GM23338 (cell line): ENCODE measurements around the gene OVCH1. TPM values are rescaled to one million over a fixed set of nuclear protein-coding genes. Genes with fewer than 3 reads are reported as not detected.

Experiments
- ATAC-seq: fragments of 200-7000 bp; cut with Tn5 transposase; 3 replicates; pipeline ENCODE4 v1.9.1; 2020
- DNase-seq: peaks from one replicate; pipeline ENCODE4 v3.0.0-alpha.2; 2015; ENCODE audit warnings: low spot score
- H2AFZ ChIP-seq: fragments of 200-600 bp; sonication (generic); 2 replicates; pipeline ENCODE4 v1.8.0; 2016; ENCODE audit warnings: antibody characterized with exemption, mild to moderate bottlenecking, moderate library complexity
- H3F3A ChIP-seq: fragments of 200-600 bp; sonication (generic); replicated peaks from 2 replicates; pipeline ENCODE4 v1.8.0; 2017; ENCODE audit warnings: antibody characterized with exemption, mixed run types, low read depth
- H3K27ac ChIP-seq: fragments of 200-600 bp; sonication (generic); 2 replicates; pipeline ENCODE4 v1.6.1; 2016; ENCODE audit warnings: low read depth
- H3K27me3 ChIP-seq: fragments of 200-600 bp; sonication (generic); 2 replicates; pipeline ENCODE4 v1.8.0; 2016; ENCODE audit warnings: mild to moderate bottlenecking, mixed run types, moderate library complexity; ENCODE audit not compliant: insufficient read depth
- H3K36me3 ChIP-seq: fragments of 200-600 bp; sonication (generic); 2 replicates; pipeline ENCODE4 v1.8.0; 2016; ENCODE audit warnings: mild to moderate bottlenecking; ENCODE audit not compliant: insufficient read depth
- H3K4me1 ChIP-seq: fragments of 200-600 bp; sonication (generic); 2 replicates; pipeline ENCODE4 v1.8.0; 2016; ENCODE audit warnings: mild to moderate bottlenecking, moderate library complexity; ENCODE audit not compliant: insufficient read depth
- H3K4me2 ChIP-seq: fragments of 200-600 bp; sonication (generic); 2 replicates; pipeline ENCODE4 v1.7.1; 2017; ENCODE audit warnings: mixed run types
- H3K4me3 ChIP-seq: fragments of 200-600 bp; sonication (generic); 2 replicates; pipeline ENCODE4 v1.6.1; 2016; ENCODE audit warnings: mixed run types
- H3K79me2 ChIP-seq: fragments of 200-600 bp; sonication (generic); replicated peaks from 2 replicates; pipeline ENCODE4 v1.8.0; 2017; ENCODE audit warnings: mild to moderate bottlenecking; ENCODE audit not compliant: insufficient read depth
- H3K9me2 ChIP-seq: fragments of 200-600 bp; sonication (generic); 2 replicates; pipeline ENCODE4 v1.8.0; 2017; ENCODE audit not compliant: insufficient read depth
- H4K20me1 ChIP-seq: fragments of 200-600 bp; sonication (generic); replicated peaks from 2 replicates; pipeline ENCODE4 v1.8.0; 2017; ENCODE audit warnings: mild to moderate bottlenecking; ENCODE audit not compliant: insufficient read depth
- H3K27ac Mint-ChIP-seq: 2 replicates; pipeline ENCODE4 v1.8.0; 2020; ENCODE audit warnings: inconsistent platforms, mild to moderate bottlenecking, moderate library complexity, mixed read lengths
- H3K27me3 Mint-ChIP-seq: 3 replicates; pipeline ENCODE4 v1.8.0; 2022; ENCODE audit warnings: low read depth, mild to moderate bottlenecking, moderate library complexity, mixed read lengths, inconsistent platforms; ENCODE audit not compliant: insufficient read depth, poor library complexity
- H3K36me3 Mint-ChIP-seq: 3 replicates; pipeline ENCODE4 v1.8.0; 2021; ENCODE audit warnings: low read depth, mild to moderate bottlenecking, inconsistent platforms, moderate library complexity, mixed read lengths
- H3K4me1 Mint-ChIP-seq: 3 replicates; pipeline ENCODE4 v1.8.0; 2020; ENCODE audit warnings: mild to moderate bottlenecking, inconsistent platforms, mixed read lengths
- H3K4me3 Mint-ChIP-seq: 3 replicates; pipeline ENCODE4 v1.8.0; 2021; ENCODE audit warnings: moderate library complexity, mild to moderate bottlenecking, inconsistent platforms, mixed read lengths
- H3K9me3 Mint-ChIP-seq: 3 replicates; pipeline ENCODE4 v1.8.0; 2020; ENCODE audit warnings: moderate library complexity, mild to moderate bottlenecking, inconsistent platforms, mixed read lengths
- CREB1 ChIP-seq: fragments of 250-450 bp; sonication (Bioruptor Pico); IDR thresholded peaks from 2 replicates; pipeline ENCODE4 v1.5.0; 2020; ENCODE audit warnings: low read depth, mild to moderate bottlenecking, moderate library complexity
- CTCF ChIP-seq, 2 experiments: fragments of 200-600 bp in 1 of 2; sonication (generic) in 1 of 2; conservative IDR thresholded peaks; 2 replicates each; pipeline versions ENCODE4 v1.5.1 to v1.6.1; 2016 to 2017; ENCODE audit warnings: antibody characterized with exemption in 2 of 2, low read depth in 2 of 2, mild to moderate bottlenecking in 2 of 2, moderate library complexity in 1 of 2
- ETS1 ChIP-seq: IDR thresholded peaks from 2 replicates; pipeline ENCODE4 v1.6.1; 2016; ENCODE audit warnings: antibody characterized with exemption
- EZH2 ChIP-seq: fragments of 200-600 bp; sonication (generic); IDR thresholded peaks from one replicate; pipeline ENCODE4 v1.8.0; 2017; ENCODE audit warnings: antibody characterized with exemption, mild to moderate bottlenecking, low read depth; ENCODE audit not compliant: unreplicated experiment
- EZH2phosphoT487 ChIP-seq: fragments of 200-600 bp; sonication (generic); IDR thresholded peaks from one replicate; pipeline ENCODE4 v1.8.1; 2018; ENCODE audit warnings: antibody characterized with exemption; ENCODE audit not compliant: unreplicated experiment
- JUNB ChIP-seq: IDR thresholded peaks from one replicate; pipeline ENCODE4 v1.6.1; 2016; ENCODE audit warnings: antibody characterized with exemption; ENCODE audit not compliant: unreplicated experiment
- NANOG ChIP-seq: IDR thresholded peaks from 2 replicates; pipeline ENCODE4 v1.6.1; 2016; ENCODE audit warnings: antibody characterized with exemption, borderline replicate concordance
- POLR2AphosphoS5 ChIP-seq: IDR thresholded peaks from 2 replicates; pipeline ENCODE4 v1.6.1; 2016; ENCODE audit warnings: antibody characterized with exemption, low read depth
- REST ChIP-seq: IDR thresholded peaks from one replicate; pipeline ENCODE4 v1.6.1; 2018; ENCODE audit warnings: antibody characterized with exemption; ENCODE audit not compliant: unreplicated experiment
- STAT1 ChIP-seq: IDR thresholded peaks from one replicate; pipeline ENCODE4 v1.6.1; 2016; ENCODE audit warnings: antibody characterized with exemption; ENCODE audit not compliant: unreplicated experiment
- ZNF114 ChIP-seq: fragments of 250-450 bp; sonication (Bioruptor Pico); IDR thresholded peaks from 2 replicates; pipeline ENCODE4 v1.5.0; 2020; ENCODE audit warnings: mild to moderate bottlenecking, moderate library complexity
- ZNF331 ChIP-seq: fragments of 250-450 bp; sonication (Bioruptor Pico); IDR thresholded peaks from 2 replicates; pipeline ENCODE4 v1.5.0; 2020; ENCODE audit warnings: low read depth, mild to moderate bottlenecking, moderate library complexity
- ZNF462 ChIP-seq: fragments of 250-450 bp; sonication (Bioruptor Pico); IDR thresholded peaks from 2 replicates; pipeline ENCODE4 v1.5.0; 2020; ENCODE audit warnings: mild to moderate bottlenecking, moderate library complexity
- polyA plus RNA-seq: library from polyadenylated mRNA; unstranded; fragments of >200 nt; fragmentation: Nextera tagmentation; extraction: Ambion mirVana; gene quantifications from 2 replicates; pipeline ENCODE4 v1.2.1, GENCODE V29; 2016
- total RNA-seq: library from RNA; depleted of rRNA; stranded (reverse); fragments of >200 nt; shearing (Covaris generic); gene quantifications from 2 replicates; pipeline ENCODE4 v1.2.3, GENCODE V29; 2014

OVCH1 gene
- total and polyA plus RNA-seq, 2 experiments from 2014 or later, result not detected

GRCh38 chr12:29448157-29448556 is 49.3 kb downstream of the OVCH1 start:
- no peak overlapping the region for H3K4me2 ChIP-seq
- no peak overlapping the region for H2AFZ ChIP-seq
- no peaks in the 10 kb centered on the region for H3K36me3 Mint-ChIP-seq
- H3K9me3 Mint-ChIP-seq, result no peaks in the 10 kb centered on the region
- H3K27ac Mint-ChIP-seq, result no peak overlapping the region
- H3K4me3 ChIP-seq, result no peak overlapping the region
- no peaks in the 10 kb centered on the region; the same call in 1 of the 2 replicates for H3K9me2 ChIP-seq
- no peaks in the 10 kb centered on the region for H3F3A ChIP-seq
- H3K27me3 ChIP-seq, result no peaks in the 10 kb centered on the region
- no peaks in the 10 kb centered on the region for H3K79me2 ChIP-seq
- no peaks in the 10 kb centered on the region for H3K27me3 Mint-ChIP-seq
- H3K27ac ChIP-seq, result no peak overlapping the region
- no peaks in the 10 kb centered on the region for H3K36me3 ChIP-seq
- no peaks in the 10 kb centered on the region for H3K4me1 ChIP-seq
- ATAC-seq, result no peak
- H3K4me3 Mint-ChIP-seq, result no peak overlapping the region
- DNase-seq, result no peak
- TF ChIP-seq ZNF331 (CRISPR knock-in tag), result no peak
- no peak for TF ChIP-seq REST
- TF ChIP-seq ZNF114 (CRISPR knock-in tag), result no peak
- no peak for TF ChIP-seq CTCF (conservative IDR thresholded peaks at IDR 0.05; ENCODE audit: low read depth in 2 of 2)
- TF ChIP-seq JUNB, result no peak
- TF ChIP-seq ZNF462 (CRISPR knock-in tag), result no peak
- TF ChIP-seq NANOG, result no peak
- TF ChIP-seq EZH2phosphoT487, result no peak
- no peak for TF ChIP-seq STAT1
- no peak for TF ChIP-seq EZH2
- TF ChIP-seq ETS1, result no peak
- no peak for TF ChIP-seq POLR2AphosphoS5
- no peak for TF ChIP-seq CREB1 (CRISPR knock-in tag)
- H3K4me1 Mint-ChIP-seq, result no peaks in the 10 kb centered on the region
- H4K20me1 ChIP-seq, result no peaks in the 10 kb centered on the region
